ENCODE results near the gene ANKRD31.
"Not testable (repeated sequence)": the region's sequence is repeated elsewhere in the genome, so short reads cannot be mapped to it uniquely, and the experiment has no call there.

The ANKRD31 gene

DNA sequence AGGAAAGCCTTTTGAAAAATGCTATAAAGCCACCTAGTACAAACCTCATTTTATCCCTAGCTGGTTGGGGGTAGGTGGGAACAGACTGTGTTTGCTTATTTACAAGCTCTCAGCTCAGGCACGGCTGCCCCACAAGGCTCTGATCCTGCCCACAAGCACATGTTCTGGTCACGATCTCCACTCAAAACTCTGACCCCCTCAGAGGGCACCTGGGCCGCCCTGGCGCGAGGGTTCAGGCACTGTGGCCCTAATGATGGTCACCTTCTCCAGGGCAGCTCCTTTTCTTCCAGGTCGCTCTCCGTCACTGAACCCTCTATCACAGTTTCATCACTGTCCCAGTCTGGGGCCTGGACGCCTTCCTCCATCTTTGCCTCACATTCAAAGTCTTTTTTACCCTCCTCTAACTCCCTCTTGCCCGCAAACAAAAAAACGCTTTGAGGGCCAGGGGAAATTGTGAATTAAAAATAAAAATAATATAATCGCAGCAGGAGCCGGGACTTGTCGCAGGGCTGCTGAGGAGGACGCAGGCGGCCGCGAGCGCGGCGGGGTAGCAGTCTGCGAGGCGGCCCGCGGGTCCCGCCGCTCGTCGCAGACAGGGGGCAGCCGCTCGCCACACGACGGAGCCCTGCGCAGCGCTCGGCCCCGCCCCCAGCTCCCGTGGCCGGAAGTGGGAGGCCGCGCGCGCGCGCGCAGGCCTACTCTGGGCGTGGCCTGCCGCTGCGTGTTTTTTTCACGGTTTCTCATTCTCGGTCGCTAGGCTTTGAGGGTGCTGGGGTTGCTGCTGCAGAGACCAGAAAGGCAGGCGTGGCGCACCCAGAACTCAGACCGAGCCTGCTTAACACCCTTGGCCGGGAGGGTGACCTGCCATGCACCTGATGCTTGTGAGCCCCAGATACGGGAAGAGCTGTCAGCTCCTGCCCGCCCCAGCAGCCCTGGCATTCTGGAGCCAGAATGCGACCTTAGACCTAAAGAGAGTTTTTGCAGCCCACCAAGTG is at the start of gene ANKRD31:
Gene ANKRD31, minus strand, starts transcription at position 557 of the 995 bp plus-strand sequence. Its CDS starts 192 bp downstream, at position 365.
- peak; percentile 76 for DNase-seq

GRCh38 chr5:75286211-75286773 is 49.6 kb upstream of the ANKRD31 start:
- DNase-seq, result no peak

- no peak for DNase-seq
Measured at GRCh38 chr5:75282581-75282980, 45.9 kb upstream of the ANKRD31 start.

GRCh38 chr5:75281716-75282465 is 45.2 kb upstream of the ANKRD31 start:
- no peak for DNase-seq

DNA sequence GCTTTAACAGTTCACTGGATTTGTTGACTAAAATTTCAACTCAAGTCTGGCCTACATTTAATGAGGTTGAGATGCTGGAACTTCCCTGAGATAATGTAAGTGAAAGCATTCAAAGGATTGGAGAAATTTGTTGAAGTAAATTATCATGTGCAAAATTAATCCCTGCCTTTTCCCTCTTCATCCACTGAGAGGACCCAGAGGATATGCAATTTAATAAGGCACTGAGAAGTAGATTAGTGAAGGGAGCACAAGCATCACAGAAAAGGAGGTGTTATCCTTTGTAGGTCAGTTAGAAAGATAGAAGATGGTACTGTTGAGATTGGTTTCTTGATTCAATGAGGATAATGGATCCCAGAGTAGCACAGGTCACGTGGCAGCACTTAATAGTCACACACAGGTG is 42.6 kb upstream of the ANKRD31 start:
- no peak for DNase-seq

DNA sequence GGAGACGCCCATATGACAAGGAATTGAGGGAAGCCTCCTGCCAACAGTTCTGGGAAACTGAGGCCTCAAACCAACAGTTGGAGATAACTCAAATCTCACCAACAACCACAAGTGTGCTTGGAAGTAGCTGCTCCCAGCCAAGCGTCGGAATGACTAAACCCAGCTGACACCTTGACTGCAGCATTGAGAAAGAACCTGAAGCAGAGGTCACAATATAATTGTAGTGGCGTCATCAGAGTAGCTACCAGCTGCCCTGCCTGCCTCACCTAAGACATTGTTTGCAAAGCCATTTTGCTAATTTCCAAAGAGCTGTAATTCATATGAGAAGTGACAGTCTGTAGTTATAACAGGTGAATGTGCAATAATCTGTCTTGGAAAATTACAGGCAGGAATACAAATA is 40.8 kb upstream of the ANKRD31 start:
- DNase-seq, result peak; percentile 82

DNA sequence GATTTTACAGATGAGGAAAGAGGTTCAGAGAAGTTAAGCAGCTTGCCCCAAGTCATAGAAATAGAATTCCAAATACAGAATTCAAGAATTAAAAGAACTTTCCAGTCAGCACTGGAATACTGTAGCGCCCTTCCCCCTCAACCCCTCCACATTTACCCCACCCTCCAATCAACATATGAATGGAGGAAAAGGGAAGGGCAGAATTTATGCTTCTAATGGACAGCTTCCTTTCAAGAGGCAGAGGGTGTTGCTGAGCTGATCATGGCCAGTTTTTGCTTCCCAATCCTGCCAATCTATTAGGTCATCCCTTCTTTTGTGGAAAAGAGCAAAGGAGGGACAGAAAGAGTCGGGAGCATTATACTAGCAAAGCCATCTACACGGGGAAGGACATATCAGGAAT is 39.1 kb upstream of the ANKRD31 start:
- no peak for DNase-seq

DNA sequence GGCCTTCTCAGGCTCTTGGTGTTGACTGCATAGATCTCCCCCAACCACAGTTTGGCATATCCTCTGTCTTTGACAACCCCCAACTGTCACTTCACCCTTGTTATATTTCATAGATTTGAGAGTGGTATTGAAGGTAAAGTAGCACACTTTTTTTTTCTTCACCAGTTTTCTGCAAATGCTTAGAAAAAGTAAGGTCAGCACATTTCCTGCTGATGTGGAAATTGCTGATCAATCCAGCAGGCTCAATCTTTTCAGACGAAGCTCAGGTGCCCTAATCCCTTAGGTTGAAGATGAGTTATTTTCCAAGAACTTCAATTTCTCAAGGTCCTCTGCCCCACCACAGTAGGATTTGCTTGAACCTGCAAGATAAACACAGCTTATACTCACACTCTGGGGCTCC is 38.5 kb upstream of the ANKRD31 start:
- DNase-seq, result no peak

DNA sequence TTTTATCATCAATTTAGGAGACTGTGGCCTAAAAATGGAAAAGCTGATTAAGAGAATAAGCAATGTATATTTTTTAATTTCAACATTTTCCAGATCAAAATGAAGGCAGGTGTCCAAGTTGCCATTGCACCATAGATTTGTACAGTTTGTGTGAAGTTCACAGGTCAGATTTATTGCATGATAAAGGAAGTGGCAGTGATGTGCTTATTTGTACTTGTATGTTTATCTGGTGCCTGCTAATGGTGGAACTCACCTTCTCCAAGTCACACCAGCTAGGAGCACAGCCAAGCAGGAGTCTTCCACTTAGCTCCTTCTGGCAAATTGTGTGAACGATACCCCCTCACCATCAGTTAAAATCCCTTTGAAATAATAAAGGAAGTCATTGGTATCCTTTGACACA is 37.8 kb upstream of the ANKRD31 start:
- DNase-seq, result no peak

GRCh38 chr5:75270605-75271004 is 33.9 kb upstream of the ANKRD31 start:
- DNase-seq, result not testable (repeated sequence)

GRCh38 chr5:75265731-75266130 is 29.1 kb upstream of the ANKRD31 start:
- no peak for DNase-seq

GRCh38 chr5:75262271-75262670 is 25.6 kb upstream of the ANKRD31 start:
- no peak for DNase-seq

GRCh38 chr5:75260708-75261107 is 24.0 kb upstream of the ANKRD31 start:
- DNase-seq, result no peak

- DNase-seq, result not testable (repeated sequence)
Measured at GRCh38 chr5:75250452-75250851, 13.8 kb upstream of the ANKRD31 start.

DNA sequence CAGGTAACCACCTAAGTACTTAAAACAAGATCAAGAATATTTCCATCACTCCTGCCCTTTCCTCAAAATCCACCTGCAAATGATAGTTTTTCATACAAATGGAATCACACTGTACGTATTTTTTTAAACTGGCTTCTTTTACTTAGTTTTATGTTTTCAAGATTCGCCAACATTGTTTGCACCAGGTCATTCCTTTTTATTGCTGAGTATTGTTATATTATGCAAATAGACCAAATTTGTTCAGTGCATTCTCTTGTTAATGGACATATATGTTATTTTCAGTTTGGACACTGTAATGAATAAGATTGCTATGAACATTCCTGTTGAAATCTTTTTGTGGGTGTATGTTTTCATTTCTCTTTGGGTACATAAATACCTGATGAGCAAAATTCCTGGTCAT is 8.3 kb upstream of the ANKRD31 start:
- DNase-seq, result no peak

DNA sequence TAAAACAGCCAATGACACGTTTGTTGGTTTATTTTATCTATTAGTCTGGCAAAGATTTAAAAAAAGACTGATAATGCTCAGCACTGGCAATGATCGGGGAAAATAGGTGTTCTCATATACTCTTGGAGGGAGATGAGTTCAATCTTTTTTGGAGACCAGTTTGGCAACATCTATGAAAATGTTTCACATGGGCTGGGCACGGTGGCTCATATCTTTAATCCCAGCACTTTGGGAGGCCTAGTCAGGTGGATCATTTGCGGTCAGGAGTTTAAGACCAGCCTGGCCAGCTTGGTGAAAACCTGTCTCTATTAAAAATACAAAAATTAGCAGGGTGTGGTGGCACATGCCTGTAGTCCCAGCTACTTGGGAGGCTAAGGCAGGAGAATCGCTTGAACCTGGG is 6.8 kb upstream of the ANKRD31 start:
- no peak for DNase-seq

DNA sequence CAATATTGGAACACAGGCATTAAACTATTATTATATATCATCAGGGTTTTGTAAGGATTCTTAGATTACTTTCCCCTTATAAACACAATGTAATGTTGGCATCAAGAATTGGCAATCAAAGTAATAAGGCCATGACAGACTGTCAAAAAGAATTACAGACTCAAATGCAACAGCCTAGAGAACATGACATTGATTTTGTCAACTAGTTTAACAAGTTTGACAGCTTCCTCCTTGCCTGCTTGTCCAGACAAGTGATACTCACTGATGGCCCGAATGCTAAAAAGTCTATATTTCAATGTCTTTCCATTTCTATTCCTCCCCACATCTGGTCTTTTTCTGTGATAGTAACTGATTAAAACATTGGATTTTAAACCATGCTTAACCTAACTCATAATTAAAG is 6.4 kb upstream of the ANKRD31 start:
- no peak for DNase-seq

DNA sequence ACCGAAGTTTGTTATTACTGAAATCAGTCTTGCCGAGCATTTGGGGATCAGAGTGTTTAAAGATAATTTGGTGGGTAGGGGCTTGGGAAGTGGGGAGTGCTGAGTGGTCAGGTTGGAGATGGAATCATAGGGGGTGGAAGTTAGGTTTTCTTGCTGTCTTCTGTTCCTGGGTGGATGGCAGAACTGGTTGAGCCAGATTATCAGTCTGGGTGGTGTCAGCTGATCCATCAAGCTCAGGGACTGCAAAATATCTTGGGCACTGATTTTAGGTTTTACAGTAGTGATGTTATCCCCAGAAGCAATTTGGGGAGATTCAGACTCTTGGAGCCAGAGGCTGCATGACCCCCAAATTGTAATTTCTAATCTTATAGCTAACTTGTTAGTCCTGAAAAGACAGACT is 5.4 kb upstream of the ANKRD31 start:
- no peak for DNase-seq

GRCh38 chr5:75239681-75240080 is 3.0 kb upstream of the ANKRD31 start:
- no peak for DNase-seq

DNA sequence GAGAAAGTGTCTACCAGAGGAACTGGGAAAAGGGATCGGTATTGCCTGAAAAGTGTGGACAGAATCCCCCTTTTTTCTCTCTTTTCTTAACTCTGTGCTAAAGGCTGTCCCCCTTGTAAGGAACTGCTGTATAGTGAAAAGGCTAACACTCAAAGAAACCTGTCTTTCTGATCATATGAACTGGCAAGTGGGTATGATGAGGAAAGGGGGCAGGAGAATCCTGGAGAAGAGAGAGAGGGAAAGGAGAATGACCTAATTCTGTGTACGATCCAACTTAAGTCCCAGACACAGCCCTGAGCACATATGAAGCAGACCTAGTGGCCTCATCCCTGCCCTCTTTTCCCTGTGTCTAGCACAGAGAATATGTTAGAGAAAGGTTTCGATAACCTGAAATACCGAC is 967 bp downstream of the ANKRD31 start:
- DNase-seq, result no peak

- no peak for DNase-seq
Measured at GRCh38 chr5:75234251-75234650, 2.4 kb downstream of the ANKRD31 start.

- DNase-seq, result no peak
Measured at GRCh38 chr5:75226916-75227315, 9.8 kb downstream of the ANKRD31 start.

- no peak for DNase-seq
Measured at GRCh38 chr5:75225506-75225905, 11.2 kb downstream of the ANKRD31 start.

DNA sequence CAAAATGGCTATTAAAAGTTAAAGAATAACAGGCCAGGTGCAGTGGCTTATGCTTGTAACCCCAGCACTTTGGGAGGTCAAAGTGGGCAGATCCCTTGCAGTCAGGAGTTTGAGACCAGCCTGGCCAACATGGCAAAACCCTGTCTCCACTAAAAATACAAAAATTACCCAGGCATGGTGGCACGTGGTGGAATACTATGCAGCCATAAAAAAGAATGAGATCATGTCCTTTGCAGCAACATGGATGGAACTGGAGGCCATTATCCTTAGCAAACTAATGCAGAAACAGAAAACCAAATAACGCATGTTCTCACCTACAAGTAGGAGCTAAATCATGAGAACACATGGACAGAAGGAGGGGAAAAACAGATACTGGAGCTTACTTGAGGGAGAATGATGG is 15.9 kb downstream of the ANKRD31 start:
- DNase-seq, result not testable (repeated sequence)
